ENCODE results near the gene PPP2R5C. TPM values are rescaled to one million over a fixed set of nuclear protein-coding genes. Genes with fewer than 3 reads are reported as not detected.
"Not testable (repeated sequence)": the region's sequence is repeated elsewhere in the genome, so short reads cannot be mapped to it uniquely, and the experiment has no call there.

The PPP2R5C gene
- total RNA-seq, 1 donor from 2014 or later, result 71.5 TPM

DNA sequence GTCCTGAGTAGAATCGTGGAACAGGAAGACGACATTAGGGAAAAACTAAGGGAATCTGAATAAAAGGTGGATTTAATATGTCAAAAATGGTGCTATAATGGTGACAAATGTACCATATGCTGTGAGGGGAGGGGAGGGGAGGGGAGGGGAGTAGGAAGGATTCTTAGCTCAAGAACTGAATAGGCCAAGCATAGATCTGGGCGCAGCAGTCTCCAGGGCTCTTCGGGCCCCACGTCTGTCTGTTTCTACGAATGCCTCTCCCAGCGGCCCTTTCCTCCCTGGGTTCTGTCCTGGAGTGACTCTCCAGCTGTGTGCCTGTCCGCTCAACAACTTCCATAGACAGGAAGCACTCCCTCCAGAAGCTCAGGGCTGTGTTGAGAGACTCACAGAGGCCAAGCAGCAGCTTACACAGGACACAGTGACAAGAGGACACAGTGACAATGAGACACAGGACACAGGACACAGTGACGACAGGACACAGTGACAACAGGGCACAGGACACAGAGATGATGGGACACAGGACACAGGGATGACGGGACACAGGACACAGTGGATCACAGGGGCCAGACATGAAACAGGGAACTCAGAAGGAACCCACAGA lies 42.4 kb upstream of the PPP2R5C start:
- Mint-ChIP-seq H3K9me3 (ENCODE audit: unreplicated experiment) (no peaks in the 10 kb centered on the region), H3K36me3 (ENCODE audit: low read depth, unreplicated experiment) (peaks cover 6% of the 10 kb centered on the region), H3K4me1 (ENCODE audit: unreplicated experiment) (peaks cover 22% of the 10 kb centered on the region), H3K4me3 (ENCODE audit: unreplicated experiment) (no peak overlapping the region), H3K27ac (ENCODE audit: unreplicated experiment) (peak overlapping the region; percentile 95), H3K27me3 (ENCODE audit: unreplicated experiment) (peaks cover 9% of the 10 kb centered on the region)
- TF ChIP-seq, protein P1, sequence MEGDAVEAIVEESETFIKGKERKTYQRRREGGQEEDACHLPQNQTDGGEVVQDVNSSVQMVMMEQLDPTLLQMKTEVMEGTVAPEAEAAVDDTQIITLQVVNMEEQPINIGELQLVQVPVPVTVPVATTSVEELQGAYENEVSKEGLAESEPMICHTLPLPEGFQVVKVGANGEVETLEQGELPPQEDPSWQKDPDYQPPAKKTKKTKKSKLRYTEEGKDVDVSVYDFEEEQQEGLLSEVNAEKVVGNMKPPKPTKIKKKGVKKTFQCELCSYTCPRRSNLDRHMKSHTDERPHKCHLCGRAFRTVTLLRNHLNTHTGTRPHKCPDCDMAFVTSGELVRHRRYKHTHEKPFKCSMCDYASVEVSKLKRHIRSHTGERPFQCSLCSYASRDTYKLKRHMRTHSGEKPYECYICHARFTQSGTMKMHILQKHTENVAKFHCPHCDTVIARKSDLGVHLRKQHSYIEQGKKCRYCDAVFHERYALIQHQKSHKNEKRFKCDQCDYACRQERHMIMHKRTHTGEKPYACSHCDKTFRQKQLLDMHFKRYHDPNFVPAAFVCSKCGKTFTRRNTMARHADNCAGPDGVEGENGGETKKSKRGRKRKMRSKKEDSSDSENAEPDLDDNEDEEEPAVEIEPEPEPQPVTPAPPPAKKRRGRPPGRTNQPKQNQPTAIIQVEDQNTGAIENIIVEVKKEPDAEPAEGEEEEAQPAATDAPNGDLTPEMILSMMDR (IDR thresholded peaks at IDR 0.05; ENCODE audit: unreplicated experiment), result no peak
- no peak for DNase-seq (ENCODE audit: low spot score)

DNA sequence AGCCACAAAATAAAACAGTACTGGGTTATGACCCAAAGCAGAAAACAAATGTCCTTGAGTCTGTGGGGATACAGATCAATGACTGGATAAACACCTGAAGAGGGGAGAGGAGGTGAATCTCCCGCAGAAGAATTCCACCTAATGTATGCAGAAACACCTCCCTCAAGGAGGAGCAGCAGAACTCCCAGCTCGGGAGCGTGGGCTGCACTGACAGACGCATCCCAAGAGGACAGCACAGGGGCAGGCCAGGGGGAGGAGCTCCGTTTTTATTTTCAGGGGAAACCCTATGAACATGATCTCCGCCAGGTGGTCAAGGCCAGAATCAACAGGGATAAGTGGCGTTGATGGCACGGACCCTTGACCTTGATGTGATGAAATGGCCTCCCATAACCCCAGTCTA lies 41.8 kb upstream of the PPP2R5C start:
- no peak for DNase-seq (ENCODE audit: low spot score)
- peak overlapping the region; percentile 95 for H3K27ac Mint-ChIP-seq (ENCODE audit: unreplicated experiment)
- TF ChIP-seq, protein P1 (IDR thresholded peaks at IDR 0.05; ENCODE audit: unreplicated experiment), result no peak

DNA sequence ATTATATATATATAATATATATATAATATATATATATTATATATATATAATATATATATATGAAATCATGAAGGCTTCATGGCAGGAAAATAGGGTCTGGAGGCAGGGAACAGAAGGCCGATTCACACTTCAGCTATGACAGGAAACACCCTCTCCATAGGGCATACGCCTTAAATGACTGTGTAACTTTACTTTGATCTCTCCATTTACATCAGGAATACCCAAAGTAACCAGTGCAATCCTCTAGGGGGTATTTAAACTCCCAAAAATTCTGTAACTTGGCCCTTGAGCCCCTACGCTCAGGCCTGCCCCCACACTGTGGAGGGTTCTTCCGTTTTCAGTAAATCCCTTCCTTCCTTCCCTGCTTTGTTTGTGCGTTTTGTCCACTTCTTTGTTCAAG lies 40.4 kb upstream of the PPP2R5C start:
- no peak overlapping the region for H3K4me3 Mint-ChIP-seq (ENCODE audit: unreplicated experiment)
- H3K27ac Mint-ChIP-seq (ENCODE audit: unreplicated experiment), result peak overlapping the region; percentile 88
- H3K36me3 Mint-ChIP-seq (ENCODE audit: low read depth, unreplicated experiment), result peaks cover 6% of the 10 kb centered on the region
- H3K9me3 Mint-ChIP-seq (ENCODE audit: unreplicated experiment), result no peaks in the 10 kb centered on the region
- TF ChIP-seq, protein P1 (IDR thresholded peaks at IDR 0.05; ENCODE audit: unreplicated experiment), result no peak
- H3K4me1 Mint-ChIP-seq (ENCODE audit: unreplicated experiment), result peaks cover 22% of the 10 kb centered on the region
- peaks cover 7% of the 10 kb centered on the region for H3K27me3 Mint-ChIP-seq (ENCODE audit: unreplicated experiment)
- no peak for DNase-seq (ENCODE audit: low spot score)

More for the DNA sequence above, 41.8 kb upstream of the PPP2R5C start:
- Mint-ChIP-seq H3K9me3 (ENCODE audit: unreplicated experiment) (no peaks in the 10 kb centered on the region), H3K4me3 (ENCODE audit: unreplicated experiment) (peak overlapping the region; percentile 19), H3K4me1 (ENCODE audit: unreplicated experiment) (peaks cover 22% of the 10 kb centered on the region), H3K27me3 (ENCODE audit: unreplicated experiment) (peaks cover 8% of the 10 kb centered on the region), H3K36me3 (ENCODE audit: low read depth, unreplicated experiment) (peaks cover 6% of the 10 kb centered on the region)

DNA sequence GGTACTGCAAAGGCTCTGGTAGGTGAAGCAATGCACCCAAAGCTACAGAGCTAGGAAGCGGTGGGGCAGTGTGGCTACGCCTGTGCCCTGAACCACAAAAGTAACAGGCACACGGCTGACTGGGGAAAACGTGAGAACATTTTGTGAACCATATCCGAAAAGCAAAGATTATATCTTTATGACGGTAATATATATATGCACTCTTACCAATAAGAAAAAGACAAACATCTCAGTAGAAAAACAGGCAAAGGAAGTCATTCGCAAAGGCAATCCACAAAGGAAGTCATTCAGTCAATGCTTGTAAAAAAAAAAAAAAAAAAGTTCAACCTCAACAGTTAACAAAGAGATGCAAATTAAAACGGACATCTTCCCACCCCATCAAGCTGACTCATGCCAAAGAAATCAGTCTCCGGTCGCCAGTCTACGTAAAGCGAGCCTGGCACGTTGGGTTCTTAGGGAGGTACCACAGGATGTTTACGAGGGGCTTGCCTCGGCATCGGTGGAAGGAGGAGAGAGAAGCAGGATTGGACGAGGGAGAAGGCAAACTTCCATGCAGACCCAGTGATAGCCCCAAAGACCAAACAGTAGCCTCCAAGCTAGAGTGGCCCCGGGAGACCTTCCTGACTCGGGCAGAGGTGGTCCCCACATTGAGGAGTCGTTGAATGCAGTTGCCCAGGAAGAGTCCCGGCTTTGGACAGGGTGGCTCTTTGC lies 39.4 kb upstream of the PPP2R5C start:
- Mint-ChIP-seq H3K27me3 (ENCODE audit: unreplicated experiment) (peaks cover 8% of the 10 kb centered on the region), H3K9me3 (ENCODE audit: unreplicated experiment) (no peaks in the 10 kb centered on the region), H3K36me3 (ENCODE audit: low read depth, unreplicated experiment) (peaks cover 13% of the 10 kb centered on the region), H3K4me3 (ENCODE audit: unreplicated experiment) (no peak overlapping the region), H3K4me1 (ENCODE audit: unreplicated experiment) (peaks cover 22% of the 10 kb centered on the region), H3K27ac (ENCODE audit: unreplicated experiment) (peak overlapping the region; percentile 92)
- TF ChIP-seq, protein P1 (IDR thresholded peaks at IDR 0.05; ENCODE audit: unreplicated experiment), result no peak
- no peak for DNase-seq (ENCODE audit: low spot score)

DNA sequence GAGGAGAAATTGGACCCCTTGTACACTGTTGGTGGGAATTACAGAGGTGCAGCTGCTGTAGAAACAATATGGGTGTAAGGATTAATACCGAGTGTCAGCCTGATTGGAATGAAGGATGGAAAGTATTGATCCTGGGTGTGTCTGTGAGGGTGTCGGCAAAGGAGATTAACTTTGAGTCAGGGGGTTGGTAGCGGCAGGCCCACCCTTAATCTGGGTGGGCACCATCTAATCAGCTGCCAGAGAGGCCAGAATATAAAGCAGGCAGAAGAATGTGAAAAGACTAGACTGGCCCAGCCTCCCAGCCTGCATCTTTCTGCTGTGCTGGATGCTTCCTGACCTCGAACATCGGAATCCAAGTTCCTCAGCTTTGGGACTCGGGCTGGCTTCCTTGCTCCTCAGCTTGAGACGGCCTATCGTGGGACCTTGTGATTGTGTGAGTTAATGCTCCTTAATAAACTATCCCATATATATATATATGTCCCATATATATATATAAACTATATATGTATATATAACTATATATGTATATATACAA lies 38.4 kb upstream of the PPP2R5C start:
- TF ChIP-seq, protein P1 (IDR thresholded peaks at IDR 0.05; ENCODE audit: unreplicated experiment), result no peak
- DNase-seq (ENCODE audit: low spot score), result no peak
- H3K27ac Mint-ChIP-seq (ENCODE audit: unreplicated experiment), result no peak overlapping the region
- no peak overlapping the region for H3K4me3 Mint-ChIP-seq (ENCODE audit: unreplicated experiment)
- H3K27me3 Mint-ChIP-seq (ENCODE audit: unreplicated experiment), result peaks cover 8% of the 10 kb centered on the region
- peaks cover 22% of the 10 kb centered on the region for H3K4me1 Mint-ChIP-seq (ENCODE audit: unreplicated experiment)
- H3K9me3 Mint-ChIP-seq (ENCODE audit: unreplicated experiment), result no peaks in the 10 kb centered on the region
- H3K36me3 Mint-ChIP-seq (ENCODE audit: low read depth, unreplicated experiment), result peaks cover 16% of the 10 kb centered on the region

DNA sequence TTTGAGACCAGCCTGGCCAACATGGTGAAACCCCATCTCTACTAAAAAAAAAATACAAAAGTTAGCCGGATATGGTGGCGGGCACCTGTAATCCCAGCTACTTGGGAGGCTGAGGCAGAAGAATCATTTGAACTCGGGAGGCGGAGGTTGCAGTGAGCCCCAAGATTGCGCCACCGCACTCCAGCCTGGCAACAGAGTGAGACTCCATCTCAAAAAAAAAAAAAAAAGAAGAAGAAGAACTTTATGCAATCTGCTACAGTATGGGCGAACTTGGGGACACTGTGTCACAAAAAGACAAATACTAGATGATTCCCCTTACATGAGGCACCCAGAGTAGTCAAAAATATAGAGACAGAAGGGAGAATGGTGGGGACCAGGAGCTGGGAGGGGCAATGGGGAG lies 35.9 kb upstream of the PPP2R5C start:
- H3K27me3 Mint-ChIP-seq (ENCODE audit: unreplicated experiment); H3K27ac Mint-ChIP-seq (ENCODE audit: unreplicated experiment); H3K9me3 Mint-ChIP-seq (ENCODE audit: unreplicated experiment); DNase-seq (ENCODE audit: low spot score); H3K4me3 Mint-ChIP-seq (ENCODE audit: unreplicated experiment): not testable (repeated sequence)
- Mint-ChIP-seq H3K36me3 (ENCODE audit: low read depth, unreplicated experiment) (peaks cover 16% of the 10 kb centered on the region), H3K4me1 (ENCODE audit: unreplicated experiment) (peaks cover 11% of the 10 kb centered on the region)
